AG20443 (cell line): ENCODE data around the gene ENC1.
"Not testable (repeated sequence)": the region's sequence is repeated elsewhere in the genome, so short reads cannot be mapped to it uniquely, and the experiment has no call there.

Experiments
- DNase-seq: peaks from one replicate; pipeline ENCODE4 v3.0.0; 2012; ENCODE audit warnings: low spot score, mixed read lengths

Gene ENC1

DNA sequence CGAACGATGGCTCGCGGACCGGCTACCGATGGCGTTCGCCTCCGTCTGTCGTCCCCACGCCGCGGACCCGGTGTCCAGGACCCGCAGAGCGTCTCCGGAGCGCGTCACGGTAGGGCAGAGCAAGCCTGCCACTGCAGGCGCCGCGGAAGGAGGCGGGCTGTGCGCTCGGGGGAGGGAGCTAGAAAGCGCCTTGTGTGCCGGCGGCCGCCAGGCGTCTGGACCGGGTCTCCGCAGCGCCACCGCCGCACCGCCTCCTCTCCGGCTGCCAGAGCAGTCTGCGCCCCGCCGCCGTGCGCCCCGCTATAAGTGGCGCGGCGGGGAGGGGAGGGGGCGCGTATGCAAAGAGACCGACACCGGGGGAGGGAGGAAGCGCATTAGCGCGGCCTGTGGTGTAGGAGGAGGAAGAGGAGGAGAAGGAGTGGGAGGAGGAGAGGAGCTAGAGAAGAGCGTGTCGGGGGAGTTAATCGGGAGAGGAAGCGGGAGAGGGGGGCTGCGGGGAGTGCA lies at the start of gene ENC1:
TSS of gene ENC1 (minus strand) at position 279 of the 504 bp plus-strand sequence. CDS start 4,243 bp downstream, outside the sequence.
- peak; percentile 84 for DNase-seq

DNA sequence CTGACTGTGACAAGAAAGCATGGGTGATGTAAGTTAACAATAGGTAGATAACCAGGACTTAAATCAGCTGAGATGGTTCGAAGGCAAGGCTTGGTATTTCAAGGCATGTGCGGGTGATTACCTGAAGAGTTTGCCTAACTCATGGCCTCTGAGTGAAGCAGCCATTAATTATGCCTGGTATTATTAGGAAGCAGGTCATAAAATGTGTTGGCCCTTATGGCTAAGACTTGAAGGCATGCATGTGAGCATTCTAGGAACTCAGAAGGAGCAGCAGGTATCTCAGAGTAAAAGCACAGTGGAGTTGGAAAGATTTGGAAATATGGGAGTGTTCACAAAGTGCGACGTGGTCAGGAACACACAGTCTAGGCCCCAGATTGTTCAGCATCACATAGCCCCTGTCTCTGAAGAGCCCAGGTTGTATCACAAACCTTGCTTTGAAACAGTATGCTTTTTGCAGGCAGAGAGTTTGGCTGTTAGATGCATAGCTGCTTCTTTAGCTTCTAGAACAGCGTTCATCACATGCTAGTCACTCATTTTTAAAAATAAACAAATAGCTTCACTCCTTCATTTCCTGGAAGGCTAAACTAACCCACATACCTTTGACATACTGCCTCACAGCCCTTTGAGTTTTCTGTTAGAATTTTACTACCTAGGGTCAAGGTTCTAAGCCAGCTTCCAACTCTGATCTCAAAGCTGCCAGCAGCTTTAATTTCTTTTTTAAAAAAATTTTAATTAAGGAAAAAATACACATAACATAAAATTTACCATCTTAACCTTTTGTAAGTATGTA lies 46.6 kb upstream of the ENC1 start:
- no peak for DNase-seq

DNA sequence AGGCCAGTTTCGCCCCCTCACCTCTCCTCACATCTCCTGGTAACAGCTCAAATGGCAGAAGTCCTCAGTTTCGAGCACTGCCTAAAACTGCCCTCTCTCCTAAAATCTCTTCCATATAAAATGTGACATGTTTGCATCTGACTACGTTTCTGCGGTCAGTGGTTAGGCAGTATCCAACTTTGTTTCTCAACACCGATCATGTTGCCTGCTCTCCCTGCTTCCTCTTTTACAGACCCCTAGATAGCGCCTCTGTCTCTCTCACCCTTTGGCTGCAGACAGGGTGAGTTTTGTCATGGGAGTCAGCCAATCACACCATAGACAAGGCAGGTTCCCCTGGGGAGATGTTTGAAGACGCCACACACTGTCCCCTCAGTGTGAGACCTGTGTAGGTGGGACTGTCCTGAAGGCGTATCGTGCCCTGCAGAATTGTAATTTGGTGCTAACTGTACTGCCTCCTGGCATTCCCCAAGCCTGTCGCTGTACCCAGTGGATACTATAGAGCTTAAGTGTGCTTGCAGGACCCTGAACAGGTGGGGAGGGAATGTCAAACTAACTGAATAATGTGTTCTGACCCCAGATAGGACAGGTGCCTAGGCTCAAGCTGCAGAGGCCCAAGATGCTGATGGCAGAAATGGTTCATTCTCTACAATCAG lies 45.6 kb upstream of the ENC1 start:
- peak; percentile 35 for DNase-seq

DNA sequence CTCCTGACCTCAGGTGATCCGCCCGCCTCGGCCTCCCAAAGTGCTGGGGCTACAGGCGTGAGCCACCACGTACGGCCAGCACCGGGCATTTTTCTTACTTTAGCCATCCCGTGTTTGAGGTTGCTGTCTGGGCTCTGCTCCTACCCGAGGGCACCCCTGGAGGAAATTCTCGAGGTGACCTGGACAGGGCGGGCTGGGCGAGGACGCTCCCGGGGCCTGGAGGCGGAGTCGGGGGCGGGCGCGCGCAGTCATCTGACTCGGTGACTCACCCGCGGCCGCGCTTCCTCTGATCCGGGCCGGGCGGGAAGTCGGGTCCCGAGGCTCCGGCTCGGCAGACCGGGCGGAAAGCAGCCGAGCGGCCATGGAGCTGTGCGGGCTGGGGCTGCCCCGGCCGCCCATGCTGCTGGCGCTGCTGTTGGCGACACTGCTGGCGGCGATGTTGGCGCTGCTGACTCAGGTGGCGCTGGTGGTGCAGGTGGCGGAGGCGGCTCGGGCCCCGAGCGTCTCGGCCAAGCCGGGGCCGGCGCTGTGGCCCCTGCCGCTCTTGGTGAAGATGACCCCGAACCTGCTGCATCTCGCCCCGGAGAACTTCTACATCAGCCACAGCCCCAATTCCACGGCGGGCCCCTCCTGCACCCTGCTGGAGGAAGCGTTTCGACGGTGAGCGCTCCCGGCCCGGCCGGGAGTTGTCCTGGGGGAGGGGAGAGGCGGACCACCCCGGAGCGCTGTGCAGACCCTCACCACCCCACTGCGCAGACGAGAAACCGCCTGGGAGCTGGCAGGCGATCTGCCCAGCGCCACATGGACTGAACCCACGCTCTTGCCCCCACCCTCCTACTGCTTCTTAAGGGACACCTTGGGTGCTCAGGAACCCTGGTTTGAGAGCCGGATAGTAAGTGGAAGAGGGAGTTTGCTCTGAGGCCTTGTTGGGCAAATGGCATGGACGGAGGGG lies 44.6 kb upstream of the ENC1 start, which contains the start of gene HEXB:
TSS of gene HEXB (plus strand) at position 334 of the 952 bp plus-strand sequence. CDS start at position 362, 28 bp downstream.
- peak; percentile 98 for DNase-seq

- DNase-seq = no peak
These were observed 39.4 kb upstream of the ENC1 start for GRCh38 chr5:74679966-74680365.

DNA sequence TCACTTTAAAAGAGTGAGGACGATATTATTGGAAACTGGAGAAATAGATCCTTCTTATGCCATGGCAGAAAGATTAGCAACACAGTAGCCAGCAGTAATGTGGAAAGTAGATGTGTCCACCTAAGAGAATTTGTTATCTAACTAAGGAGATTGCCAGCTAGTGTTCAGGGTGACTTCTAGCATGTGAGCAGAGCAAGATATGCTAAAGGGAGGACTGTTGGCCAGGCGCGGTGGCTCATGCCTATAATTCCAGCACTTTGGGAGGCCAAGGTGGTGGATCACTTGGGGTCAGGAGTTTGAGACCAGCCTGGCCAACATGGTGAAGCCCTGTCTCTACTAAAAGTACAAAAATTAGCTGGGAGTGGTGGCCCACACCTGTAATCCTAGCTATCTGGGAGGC lies 38.8 kb upstream of the ENC1 start:
- DNase-seq = not testable (repeated sequence)

DNA sequence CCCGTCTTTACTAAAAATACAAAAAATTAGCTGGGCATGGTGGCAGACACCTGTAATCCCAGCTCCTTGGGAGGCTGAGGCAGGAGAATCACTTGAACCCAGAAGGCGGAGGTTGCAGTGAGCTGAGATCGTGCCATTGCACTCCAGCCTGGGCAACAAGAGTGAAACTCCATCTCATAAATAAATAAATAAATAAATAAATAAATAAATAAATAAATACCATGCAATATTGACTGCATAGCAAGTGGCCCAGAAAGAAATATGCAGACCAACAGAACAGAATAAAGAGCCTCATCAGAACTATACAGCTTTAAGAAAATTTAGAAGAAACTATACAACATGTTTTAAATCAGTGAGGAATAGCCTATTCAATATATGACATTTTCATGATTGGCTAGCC lies 37.6 kb upstream of the ENC1 start:
- DNase-seq = not testable (repeated sequence)

DNA sequence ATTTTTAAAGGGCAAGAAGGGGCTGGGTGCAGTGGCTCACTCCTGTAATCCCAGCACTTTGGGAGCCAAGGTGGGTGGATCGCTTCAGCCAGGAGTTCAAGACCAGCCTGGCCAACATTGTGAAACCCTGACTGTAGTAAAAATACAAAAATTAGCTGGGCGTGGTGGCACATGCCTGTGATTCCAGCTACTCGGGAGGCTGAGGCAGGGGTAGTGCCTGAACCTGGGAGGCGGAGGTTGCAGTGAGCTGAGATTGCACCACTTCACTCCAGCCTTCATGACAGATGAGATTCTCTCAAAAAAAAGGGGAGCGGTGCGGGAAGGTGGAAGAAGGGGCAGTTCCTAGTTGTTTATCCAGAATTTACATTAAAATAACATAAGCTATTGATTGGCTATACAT lies 35.9 kb upstream of the ENC1 start:
- not testable (repeated sequence) for DNase-seq

GRCh38 chr5:74673011-74673790 lies 32.7 kb upstream of the ENC1 start:
- DNase-seq = peak; percentile 43

DNA sequence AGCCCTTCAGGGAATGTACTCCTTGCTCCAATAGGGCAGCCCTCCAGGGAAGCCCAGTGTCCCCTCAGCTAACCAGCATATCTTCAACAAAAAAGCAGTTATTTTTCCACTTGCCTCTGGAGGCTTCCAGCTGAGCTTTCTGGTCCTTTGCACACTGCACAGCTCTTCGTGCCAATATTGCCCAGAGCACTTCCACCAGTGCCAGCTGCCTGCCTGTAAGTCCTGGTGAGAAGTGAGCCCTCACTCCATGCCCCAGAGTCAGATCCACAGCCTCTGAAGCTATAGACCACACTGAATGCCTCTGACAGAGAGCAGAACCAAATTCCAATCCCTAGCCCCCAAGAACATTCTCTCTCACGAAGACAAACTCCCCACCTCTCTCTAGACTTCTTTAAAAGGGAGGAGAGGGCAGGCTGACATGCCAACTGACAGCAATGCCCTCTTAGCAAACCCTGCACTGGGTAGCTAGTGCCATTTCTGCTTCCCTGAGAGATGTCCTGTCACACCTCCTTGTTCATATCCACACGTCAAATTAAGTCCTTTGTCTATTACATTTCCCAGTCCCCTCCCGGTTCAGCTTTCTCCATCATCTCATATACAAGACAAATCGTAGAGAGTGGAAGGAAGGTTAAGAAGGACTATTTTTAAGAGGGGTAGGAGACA lies 31.8 kb upstream of the ENC1 start:
- DNase-seq = no peak

- no peak for DNase-seq
These were observed 30.0 kb upstream of the ENC1 start for GRCh38 chr5:74670396-74671038.

GRCh38 chr5:74669821-74670220 lies 29.3 kb upstream of the ENC1 start:
- no peak for DNase-seq

- peak; percentile 48 for DNase-seq
These were observed 26.9 kb upstream of the ENC1 start for GRCh38 chr5:74667396-74667795.

DNA sequence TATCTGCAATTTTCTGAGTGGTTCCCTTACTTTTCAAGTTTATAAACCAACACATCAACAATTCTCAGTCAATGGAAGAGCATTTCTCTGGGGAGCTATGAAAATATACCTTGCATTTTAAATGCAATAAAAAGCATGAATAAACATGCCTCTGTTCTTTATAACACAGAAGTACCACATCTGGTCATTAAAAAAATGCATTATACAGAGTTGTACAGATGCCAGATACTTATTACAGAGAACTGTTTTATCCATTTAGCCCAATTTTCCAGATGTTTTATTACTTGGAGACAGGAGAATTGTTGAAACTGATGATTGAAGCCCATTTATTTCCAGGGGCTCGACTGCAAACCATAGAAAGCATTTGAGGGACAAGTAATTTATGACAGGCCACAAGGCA lies 25.3 kb upstream of the ENC1 start:
- DNase-seq = no peak

- no peak for DNase-seq
These were observed 24.7 kb upstream of the ENC1 start for GRCh38 chr5:74665273-74665672.

DNA sequence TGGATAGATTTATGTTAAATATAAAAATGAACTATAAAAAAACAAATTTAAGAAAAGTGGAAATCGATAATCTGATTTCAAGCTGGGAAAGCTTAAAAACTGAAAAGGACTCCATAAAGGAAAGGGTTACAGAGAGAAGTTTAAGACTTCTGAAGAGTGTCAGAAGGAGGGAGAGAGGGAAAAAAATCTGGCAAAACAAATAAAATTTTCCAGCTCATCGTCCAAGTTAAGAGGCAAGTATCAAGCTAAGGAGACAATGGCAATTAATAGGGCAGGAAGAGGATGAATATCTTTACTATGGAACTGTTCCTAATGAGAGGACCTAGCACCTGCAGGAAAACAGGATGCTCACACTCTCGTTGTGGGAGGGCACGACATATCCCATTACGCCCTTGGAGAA lies 24.0 kb upstream of the ENC1 start:
- DNase-seq = no peak

GRCh38 chr5:74660873-74661272 lies 20.3 kb upstream of the ENC1 start:
- DNase-seq = no peak

GRCh38 chr5:74660140-74660539 lies 19.6 kb upstream of the ENC1 start:
- DNase-seq = peak; percentile 21

DNA sequence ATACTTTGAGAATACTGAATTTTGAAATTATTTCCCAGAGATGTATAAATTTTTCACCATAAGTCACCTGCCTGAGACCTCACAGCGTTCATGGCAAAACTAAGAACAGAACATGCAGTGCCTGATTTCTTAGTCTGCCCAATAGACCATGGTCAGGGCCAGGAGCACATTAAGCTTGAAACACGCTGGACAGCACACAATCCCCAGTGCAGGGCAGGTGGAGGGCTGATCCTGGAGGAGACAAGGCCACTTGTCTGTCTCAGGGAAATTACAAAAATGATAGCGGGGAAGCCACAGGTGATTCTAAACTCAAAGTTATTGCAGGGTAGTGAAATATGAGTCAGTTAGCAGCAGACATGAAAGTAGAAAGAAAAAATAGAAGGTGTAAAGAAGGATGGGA lies 18.6 kb upstream of the ENC1 start:
- no peak for DNase-seq

GRCh38 chr5:74657165-74657564 lies 16.6 kb upstream of the ENC1 start:
- DNase-seq = no peak
